GM23338 (cell line): ENCODE data around the gene ADAMTS13. TPM values are rescaled to one million over a fixed set of nuclear protein-coding genes. Genes with fewer than 3 reads are reported as not detected.

ENCODE experiments used
- ATAC-seq: fragments of 200-7000 bp; cut with Tn5 transposase; 3 replicates; pipeline ENCODE4 v1.9.1; 2020
- DNase-seq: peaks from one replicate; pipeline ENCODE4 v3.0.0-alpha.2; 2015; ENCODE audit warnings: low spot score
- H2AFZ ChIP-seq: fragments of 200-600 bp; sonication (generic); 2 replicates; pipeline ENCODE4 v1.8.0; 2016; ENCODE audit warnings: antibody characterized with exemption, mild to moderate bottlenecking, moderate library complexity
- H3F3A ChIP-seq: fragments of 200-600 bp; sonication (generic); replicated peaks from 2 replicates; pipeline ENCODE4 v1.8.0; 2017; ENCODE audit warnings: antibody characterized with exemption, mixed run types, low read depth
- H3K27ac ChIP-seq: fragments of 200-600 bp; sonication (generic); 2 replicates; pipeline ENCODE4 v1.6.1; 2016; ENCODE audit warnings: low read depth
- H3K27me3 ChIP-seq: fragments of 200-600 bp; sonication (generic); 2 replicates; pipeline ENCODE4 v1.8.0; 2016; ENCODE audit warnings: mild to moderate bottlenecking, mixed run types, moderate library complexity; ENCODE audit not compliant: insufficient read depth
- H3K36me3 ChIP-seq: fragments of 200-600 bp; sonication (generic); 2 replicates; pipeline ENCODE4 v1.8.0; 2016; ENCODE audit warnings: mild to moderate bottlenecking; ENCODE audit not compliant: insufficient read depth
- H3K4me1 ChIP-seq: fragments of 200-600 bp; sonication (generic); 2 replicates; pipeline ENCODE4 v1.8.0; 2016; ENCODE audit warnings: mild to moderate bottlenecking, moderate library complexity; ENCODE audit not compliant: insufficient read depth
- H3K4me2 ChIP-seq: fragments of 200-600 bp; sonication (generic); 2 replicates; pipeline ENCODE4 v1.7.1; 2017; ENCODE audit warnings: mixed run types
- H3K4me3 ChIP-seq: fragments of 200-600 bp; sonication (generic); 2 replicates; pipeline ENCODE4 v1.6.1; 2016; ENCODE audit warnings: mixed run types
- H3K79me2 ChIP-seq: fragments of 200-600 bp; sonication (generic); replicated peaks from 2 replicates; pipeline ENCODE4 v1.8.0; 2017; ENCODE audit warnings: mild to moderate bottlenecking; ENCODE audit not compliant: insufficient read depth
- H3K9me2 ChIP-seq: fragments of 200-600 bp; sonication (generic); 2 replicates; pipeline ENCODE4 v1.8.0; 2017; ENCODE audit not compliant: insufficient read depth
- H4K20me1 ChIP-seq: fragments of 200-600 bp; sonication (generic); replicated peaks from 2 replicates; pipeline ENCODE4 v1.8.0; 2017; ENCODE audit warnings: mild to moderate bottlenecking; ENCODE audit not compliant: insufficient read depth
- H3K27ac Mint-ChIP-seq: 2 replicates; pipeline ENCODE4 v1.8.0; 2020; ENCODE audit warnings: inconsistent platforms, mild to moderate bottlenecking, moderate library complexity, mixed read lengths
- H3K27me3 Mint-ChIP-seq: 3 replicates; pipeline ENCODE4 v1.8.0; 2022; ENCODE audit warnings: low read depth, mild to moderate bottlenecking, moderate library complexity, mixed read lengths, inconsistent platforms; ENCODE audit not compliant: insufficient read depth, poor library complexity
- H3K36me3 Mint-ChIP-seq: 3 replicates; pipeline ENCODE4 v1.8.0; 2021; ENCODE audit warnings: low read depth, mild to moderate bottlenecking, inconsistent platforms, moderate library complexity, mixed read lengths
- H3K4me1 Mint-ChIP-seq: 3 replicates; pipeline ENCODE4 v1.8.0; 2020; ENCODE audit warnings: mild to moderate bottlenecking, inconsistent platforms, mixed read lengths
- H3K4me3 Mint-ChIP-seq: 3 replicates; pipeline ENCODE4 v1.8.0; 2021; ENCODE audit warnings: moderate library complexity, mild to moderate bottlenecking, inconsistent platforms, mixed read lengths
- H3K9me3 Mint-ChIP-seq: 3 replicates; pipeline ENCODE4 v1.8.0; 2020; ENCODE audit warnings: moderate library complexity, mild to moderate bottlenecking, inconsistent platforms, mixed read lengths
- CREB1 ChIP-seq: fragments of 250-450 bp; sonication (Bioruptor Pico); IDR thresholded peaks from 2 replicates; pipeline ENCODE4 v1.5.0; 2020; ENCODE audit warnings: low read depth, mild to moderate bottlenecking, moderate library complexity
- CTCF ChIP-seq, 2 experiments: fragments of 200-600 bp in 1 of 2; sonication (generic) in 1 of 2; conservative IDR thresholded peaks; 2 replicates each; pipeline versions ENCODE4 v1.5.1 to v1.6.1; 2016 to 2017; ENCODE audit warnings: antibody characterized with exemption in 2 of 2, low read depth in 2 of 2, mild to moderate bottlenecking in 2 of 2, moderate library complexity in 1 of 2
- ETS1 ChIP-seq: IDR thresholded peaks from 2 replicates; pipeline ENCODE4 v1.6.1; 2016; ENCODE audit warnings: antibody characterized with exemption
- EZH2 ChIP-seq: fragments of 200-600 bp; sonication (generic); IDR thresholded peaks from one replicate; pipeline ENCODE4 v1.8.0; 2017; ENCODE audit warnings: antibody characterized with exemption, mild to moderate bottlenecking, low read depth; ENCODE audit not compliant: unreplicated experiment
- EZH2phosphoT487 ChIP-seq: fragments of 200-600 bp; sonication (generic); IDR thresholded peaks from one replicate; pipeline ENCODE4 v1.8.1; 2018; ENCODE audit warnings: antibody characterized with exemption; ENCODE audit not compliant: unreplicated experiment
- JUNB ChIP-seq: IDR thresholded peaks from one replicate; pipeline ENCODE4 v1.6.1; 2016; ENCODE audit warnings: antibody characterized with exemption; ENCODE audit not compliant: unreplicated experiment
- NANOG ChIP-seq: IDR thresholded peaks from 2 replicates; pipeline ENCODE4 v1.6.1; 2016; ENCODE audit warnings: antibody characterized with exemption, borderline replicate concordance
- POLR2AphosphoS5 ChIP-seq: IDR thresholded peaks from 2 replicates; pipeline ENCODE4 v1.6.1; 2016; ENCODE audit warnings: antibody characterized with exemption, low read depth
- REST ChIP-seq: IDR thresholded peaks from one replicate; pipeline ENCODE4 v1.6.1; 2018; ENCODE audit warnings: antibody characterized with exemption; ENCODE audit not compliant: unreplicated experiment
- STAT1 ChIP-seq: IDR thresholded peaks from one replicate; pipeline ENCODE4 v1.6.1; 2016; ENCODE audit warnings: antibody characterized with exemption; ENCODE audit not compliant: unreplicated experiment
- ZNF114 ChIP-seq: fragments of 250-450 bp; sonication (Bioruptor Pico); IDR thresholded peaks from 2 replicates; pipeline ENCODE4 v1.5.0; 2020; ENCODE audit warnings: mild to moderate bottlenecking, moderate library complexity
- ZNF331 ChIP-seq: fragments of 250-450 bp; sonication (Bioruptor Pico); IDR thresholded peaks from 2 replicates; pipeline ENCODE4 v1.5.0; 2020; ENCODE audit warnings: low read depth, mild to moderate bottlenecking, moderate library complexity
- ZNF462 ChIP-seq: fragments of 250-450 bp; sonication (Bioruptor Pico); IDR thresholded peaks from 2 replicates; pipeline ENCODE4 v1.5.0; 2020; ENCODE audit warnings: mild to moderate bottlenecking, moderate library complexity
- polyA plus RNA-seq: library from polyadenylated mRNA; unstranded; fragments of >200 nt; fragmentation: Nextera tagmentation; extraction: Ambion mirVana; gene quantifications from 2 replicates; pipeline ENCODE4 v1.2.1, GENCODE V29; 2016
- total RNA-seq: library from RNA; depleted of rRNA; stranded (reverse); fragments of >200 nt; shearing (Covaris generic); gene quantifications from 2 replicates; pipeline ENCODE4 v1.2.3, GENCODE V29; 2014

The ADAMTS13 gene
- total and polyA plus RNA-seq, 2 experiments from 2014 or later: 6.0 TPM

GRCh38 chr9:133496861-133497842 lies 75.0 kb downstream of the ADAMTS13 start:
- no peak for TF ChIP-seq ZNF331 (CRISPR knock-in tag)
- TF ChIP-seq JUNB: no peak
- TF ChIP-seq NANOG: no peak
- TF ChIP-seq EZH2phosphoT487: no peak
- TF ChIP-seq ETS1: no peak
- no peak for TF ChIP-seq CTCF (conservative IDR thresholded peaks at IDR 0.05; ENCODE audit: low read depth in 2 of 2)
- TF ChIP-seq ZNF114 (CRISPR knock-in tag): no peak
- TF ChIP-seq EZH2: no peak
- no peak for TF ChIP-seq STAT1
- no peak for TF ChIP-seq REST
- TF ChIP-seq CREB1: no peak
- TF ChIP-seq ZNF462 (CRISPR knock-in tag): no peak
- TF ChIP-seq POLR2AphosphoS5: no peak

More at GRCh38 chr9:133496861-133497842, 75.0 kb downstream of the ADAMTS13 start:
- Mint-ChIP-seq H3K36me3 (no peaks in the 10 kb centered on the region; the same call in 2 of the 3 replicates), H3K4me1 (no peaks in the 10 kb centered on the region), H3K4me3 (no peak overlapping the region), H3K27ac (no peak overlapping the region), H3K9me3 (peaks cover 18% of the 10 kb centered on the region), H3K27me3 (peaks cover 13% of the 10 kb centered on the region)
- Histone ChIP-seq H3K9me2 (no peaks in the 10 kb centered on the region), H3F3A (no peaks in the 10 kb centered on the region; the same call in 1 of the 2 replicates), H2AFZ (no peak overlapping the region), H3K36me3 (no peaks in the 10 kb centered on the region), H3K79me2 (no peaks in the 10 kb centered on the region), H3K27ac (no peak overlapping the region), H3K4me2 (no peak overlapping the region), H3K4me1 (no peaks in the 10 kb centered on the region), H3K4me3 (no peak overlapping the region), H4K20me1 (no peaks in the 10 kb centered on the region), H3K27me3 (no peaks in the 10 kb centered on the region)
- ATAC-seq (no peak), DNase-seq (no peak)
